Measurements from ENCODE around the gene PSMA7. TPM values are rescaled to one million over a fixed set of nuclear protein-coding genes. Genes with fewer than 3 reads are reported as not detected.

Gene PSMA7
- total RNA-seq, 1 experiment from 2014 or later, result 702 TPM

DNA sequence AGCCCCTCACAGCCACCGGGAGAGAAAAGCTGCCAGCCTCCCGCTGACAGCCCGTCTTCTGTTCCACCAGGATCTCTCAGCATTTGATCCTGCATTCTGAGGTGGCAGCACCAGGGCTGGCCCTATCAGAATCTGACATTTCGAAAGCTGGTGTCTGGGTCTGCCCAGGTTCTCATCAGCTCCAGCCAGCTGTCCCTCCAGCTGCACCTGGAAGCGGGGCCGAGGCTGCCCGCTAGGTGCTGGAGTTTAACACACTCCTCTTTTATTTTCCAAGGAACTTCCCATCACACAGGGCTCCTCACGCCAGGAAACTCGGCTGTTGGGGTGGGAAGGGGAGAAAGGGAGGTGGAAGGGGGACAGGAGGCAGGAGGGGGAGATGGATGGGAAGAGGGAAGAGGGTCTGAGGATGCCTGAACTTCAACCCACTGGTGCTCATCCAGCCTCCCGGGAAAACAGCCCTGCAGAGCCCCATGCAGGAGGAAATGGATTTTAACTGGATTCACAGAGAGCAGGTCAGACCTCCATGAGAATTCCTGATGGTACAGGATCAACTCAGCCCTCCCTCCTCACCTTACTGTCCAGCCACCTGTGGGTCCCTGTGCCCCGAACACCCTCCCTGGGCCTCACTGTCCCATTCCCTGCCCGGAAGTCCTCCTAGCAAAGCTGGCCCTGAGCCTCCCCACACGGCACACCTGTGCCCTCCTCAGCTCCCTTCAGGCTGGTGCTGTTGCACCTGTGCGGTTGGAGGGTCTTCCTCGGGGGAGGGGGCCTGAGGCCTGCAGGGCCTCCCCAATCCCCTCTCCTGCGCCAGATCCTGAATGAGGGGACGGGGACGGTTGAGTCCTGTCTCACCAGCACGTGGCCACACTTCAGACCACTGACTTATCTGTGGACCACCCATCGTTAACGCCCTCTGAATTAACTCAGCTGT lies 24.8 kb downstream of the PSMA7 start:
- H3K27me3 ChIP-seq (replicated peaks; ENCODE audit: control insufficient read depth, insufficient read depth, low read length), result no peaks in the 10 kb centered on the region
- peaks cover 14% of the 10 kb centered on the region for H3K9me3 ChIP-seq
- intact Hi-C loops (cut with micrococcal nuclease; ENCODE audit: unreplicated experiment), result no loop called here
- peaks cover 10% of the 10 kb centered on the region for H3K4me1 ChIP-seq
- H3K4me3 Mint-ChIP-seq (ENCODE audit: unreplicated experiment), result no peak overlapping the region
- H3K4me1 Mint-ChIP-seq (ENCODE audit: low read depth, unreplicated experiment), result peaks cover 15% of the 10 kb centered on the region
- peaks cover 12% of the 10 kb centered on the region for H3K27me3 Mint-ChIP-seq (ENCODE audit: insufficient read depth, unreplicated experiment)
- no peak for DNase-seq
- BruUV-seq (replicated peaks), result no TSS peak
- ChIA-PET CTCF (interaction anchor here (0.6 to 1.8 kb wide), 2 partner anchors 107 to 1910 kb away, joined by 3 to 7 read pairs; no protein-coding TSS in a partner anchor), POLR2A (no interaction called here)
- no peak overlapping the region for H3K27ac Mint-ChIP-seq (ENCODE audit: unreplicated experiment)
- H3K4me3 ChIP-seq (ENCODE audit: low read depth, low read length), result no peak overlapping the region
- H3K36me3 ChIP-seq (ENCODE audit: control insufficient read depth, insufficient read depth, low read length), result no peaks in the 10 kb centered on the region
- H3K9me3 Mint-ChIP-seq (ENCODE audit: unreplicated experiment), result no peaks in the 10 kb centered on the region
- TF ChIP-seq, protein P1, sequence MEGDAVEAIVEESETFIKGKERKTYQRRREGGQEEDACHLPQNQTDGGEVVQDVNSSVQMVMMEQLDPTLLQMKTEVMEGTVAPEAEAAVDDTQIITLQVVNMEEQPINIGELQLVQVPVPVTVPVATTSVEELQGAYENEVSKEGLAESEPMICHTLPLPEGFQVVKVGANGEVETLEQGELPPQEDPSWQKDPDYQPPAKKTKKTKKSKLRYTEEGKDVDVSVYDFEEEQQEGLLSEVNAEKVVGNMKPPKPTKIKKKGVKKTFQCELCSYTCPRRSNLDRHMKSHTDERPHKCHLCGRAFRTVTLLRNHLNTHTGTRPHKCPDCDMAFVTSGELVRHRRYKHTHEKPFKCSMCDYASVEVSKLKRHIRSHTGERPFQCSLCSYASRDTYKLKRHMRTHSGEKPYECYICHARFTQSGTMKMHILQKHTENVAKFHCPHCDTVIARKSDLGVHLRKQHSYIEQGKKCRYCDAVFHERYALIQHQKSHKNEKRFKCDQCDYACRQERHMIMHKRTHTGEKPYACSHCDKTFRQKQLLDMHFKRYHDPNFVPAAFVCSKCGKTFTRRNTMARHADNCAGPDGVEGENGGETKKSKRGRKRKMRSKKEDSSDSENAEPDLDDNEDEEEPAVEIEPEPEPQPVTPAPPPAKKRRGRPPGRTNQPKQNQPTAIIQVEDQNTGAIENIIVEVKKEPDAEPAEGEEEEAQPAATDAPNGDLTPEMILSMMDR (IDR thresholded peaks at IDR 0.05; ENCODE audit: insufficient read depth in 1 of 2, low read depth in 1 of 2, low read length in 1 of 2, severe bottlenecking in 1 of 2, unreplicated experiment in 1 of 2), result no peak
- peaks cover 7% of the 10 kb centered on the region for H3K36me3 Mint-ChIP-seq (ENCODE audit: insufficient read depth, unreplicated experiment)

DNA sequence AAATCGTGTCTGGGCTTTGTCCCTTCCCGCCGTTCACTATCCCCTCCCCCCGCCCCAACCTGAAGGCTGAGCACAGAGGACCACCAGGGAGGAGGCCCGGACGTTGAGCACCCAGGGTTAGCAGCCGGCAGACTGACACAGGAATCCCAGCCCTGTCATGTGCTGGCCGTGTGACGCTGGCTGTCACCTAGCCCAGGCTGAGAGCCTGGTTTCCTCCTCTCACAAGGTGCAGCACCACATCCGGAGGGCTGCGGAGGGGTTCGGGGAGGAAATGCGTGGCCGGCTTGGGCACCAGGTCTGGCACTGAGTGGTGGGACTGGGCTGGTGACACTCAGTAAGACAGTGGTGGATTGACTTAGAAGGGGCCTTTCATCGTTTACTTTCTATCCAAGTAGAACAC lies 25.5 kb downstream of the PSMA7 start:
- Mint-ChIP-seq H3K27ac (ENCODE audit: unreplicated experiment) (no peak overlapping the region), H3K4me3 (ENCODE audit: unreplicated experiment) (no peak overlapping the region), H3K27me3 (ENCODE audit: insufficient read depth, unreplicated experiment) (peaks cover 15% of the 10 kb centered on the region), H3K4me1 (ENCODE audit: low read depth, unreplicated experiment) (peaks cover 14% of the 10 kb centered on the region), H3K9me3 (ENCODE audit: unreplicated experiment) (no peaks in the 10 kb centered on the region), H3K36me3 (ENCODE audit: insufficient read depth, unreplicated experiment) (peaks cover 7% of the 10 kb centered on the region)
- H3K4me3 ChIP-seq (ENCODE audit: low read depth, low read length), result no peak overlapping the region
- POLR2A ChIA-PET, result no interaction called here
- intact Hi-C loops (cut with micrococcal nuclease; ENCODE audit: unreplicated experiment), result no loop called here
- no TSS peak for BruUV-seq (replicated peaks)
- H3K36me3 ChIP-seq (ENCODE audit: control insufficient read depth, insufficient read depth, low read length), result no peaks in the 10 kb centered on the region
- CTCF ChIA-PET, result no interaction called here
- DNase-seq, result no peak
- H3K27me3 ChIP-seq (replicated peaks; ENCODE audit: control insufficient read depth, insufficient read depth, low read length), result no peaks in the 10 kb centered on the region
- peaks cover 8% of the 10 kb centered on the region for H3K4me1 ChIP-seq
- TF ChIP-seq, protein P1 (IDR thresholded peaks at IDR 0.05; ENCODE audit: insufficient read depth in 1 of 2, low read depth in 1 of 2, low read length in 1 of 2, severe bottlenecking in 1 of 2, unreplicated experiment in 1 of 2), result no peak
- peaks cover 21% of the 10 kb centered on the region for H3K9me3 ChIP-seq

DNA sequence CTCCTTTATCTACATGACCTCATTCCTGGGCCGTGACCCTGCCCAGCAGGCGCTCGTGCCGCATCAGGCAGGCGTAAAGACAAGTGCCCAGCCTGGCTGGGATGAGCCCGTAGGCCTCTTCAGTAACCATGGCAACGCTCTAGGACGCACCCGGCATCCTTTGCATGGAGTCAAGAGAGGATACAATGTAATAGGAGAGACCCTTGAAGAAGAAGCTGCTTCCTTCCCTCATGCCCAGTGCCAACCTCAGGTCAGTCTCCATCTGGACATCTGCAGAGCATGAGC lies 25.9 kb downstream of the PSMA7 start:
- H3K4me3 Mint-ChIP-seq (ENCODE audit: unreplicated experiment), result no peak overlapping the region
- Histone ChIP-seq H3K4me3 (ENCODE audit: low read depth, low read length) (no peak overlapping the region), H3K36me3 (ENCODE audit: control insufficient read depth, insufficient read depth, low read length) (no peaks in the 10 kb centered on the region), H3K27me3 (replicated peaks; ENCODE audit: control insufficient read depth, insufficient read depth, low read length) (no peaks in the 10 kb centered on the region), H3K9me3 (peaks cover 24% of the 10 kb centered on the region), H3K4me1 (peaks cover 8% of the 10 kb centered on the region)
- peaks cover 15% of the 10 kb centered on the region for H3K27me3 Mint-ChIP-seq (ENCODE audit: insufficient read depth, unreplicated experiment)
- TF ChIP-seq, protein P1 (IDR thresholded peaks at IDR 0.05; ENCODE audit: insufficient read depth in 1 of 2, low read depth in 1 of 2, low read length in 1 of 2, severe bottlenecking in 1 of 2, unreplicated experiment in 1 of 2), result no peak
- no TSS peak for BruUV-seq (replicated peaks)
- peaks cover 7% of the 10 kb centered on the region for H3K36me3 Mint-ChIP-seq (ENCODE audit: insufficient read depth, unreplicated experiment)
- CTCF ChIA-PET, result no interaction called here
- POLR2A ChIA-PET, result no interaction called here
- no peak overlapping the region for H3K27ac Mint-ChIP-seq (ENCODE audit: unreplicated experiment)
- intact Hi-C loops (cut with micrococcal nuclease; ENCODE audit: unreplicated experiment), result no loop called here
- DNase-seq, result no peak
- H3K4me1 Mint-ChIP-seq (ENCODE audit: low read depth, unreplicated experiment), result peaks cover 14% of the 10 kb centered on the region
- H3K9me3 Mint-ChIP-seq (ENCODE audit: unreplicated experiment), result no peaks in the 10 kb centered on the region
